HuH-7 (cell line): ENCODE measurements around the gene MEN1.

Source experiments
- DNase-seq: peaks from one replicate; pipeline ENCODE4 v3.0.0; 2011; ENCODE audit warnings: low spot score

The MEN1 gene

DNA sequence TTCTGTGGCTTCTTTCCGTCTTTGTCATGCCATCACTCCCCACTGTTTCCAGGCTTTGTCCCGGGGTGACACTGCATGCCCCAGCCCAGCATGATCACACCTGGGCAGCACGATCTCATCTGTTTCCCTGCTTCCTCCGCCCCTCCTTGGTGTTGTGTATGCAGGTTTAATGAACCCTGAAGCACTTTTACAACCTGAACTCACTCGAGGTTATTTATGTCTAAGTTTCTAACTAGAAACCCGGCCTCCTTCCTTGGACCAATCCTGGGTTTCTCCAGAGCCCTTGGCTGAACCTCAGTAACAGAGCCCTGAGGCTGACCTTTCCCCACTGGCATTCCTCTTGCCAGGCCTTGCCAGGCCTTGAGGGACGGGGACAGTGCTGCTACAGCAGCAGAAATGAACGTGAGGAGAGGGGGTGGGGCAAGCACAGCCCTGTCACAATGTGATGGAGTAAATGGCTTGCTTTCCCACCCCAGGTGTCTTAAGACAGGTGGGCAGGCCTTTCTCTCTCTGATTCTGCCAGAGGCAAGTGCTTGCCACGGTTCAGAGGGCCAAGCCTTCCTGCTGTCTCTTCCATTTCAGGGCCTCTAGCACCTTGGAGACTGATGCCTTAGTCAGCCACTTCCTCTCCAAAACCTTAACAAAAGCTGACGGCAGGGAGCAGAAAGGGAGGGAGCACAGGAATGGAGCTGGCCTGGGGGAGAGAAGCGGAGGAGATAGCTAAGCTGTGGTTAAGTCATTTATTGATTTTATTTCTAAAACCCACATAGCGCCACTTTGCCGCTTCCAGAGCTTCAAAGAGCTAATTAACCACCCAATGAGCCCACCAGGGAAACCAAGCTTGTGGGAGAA, 47.5 kb downstream of the MEN1 start:
- no peak for DNase-seq

DNA sequence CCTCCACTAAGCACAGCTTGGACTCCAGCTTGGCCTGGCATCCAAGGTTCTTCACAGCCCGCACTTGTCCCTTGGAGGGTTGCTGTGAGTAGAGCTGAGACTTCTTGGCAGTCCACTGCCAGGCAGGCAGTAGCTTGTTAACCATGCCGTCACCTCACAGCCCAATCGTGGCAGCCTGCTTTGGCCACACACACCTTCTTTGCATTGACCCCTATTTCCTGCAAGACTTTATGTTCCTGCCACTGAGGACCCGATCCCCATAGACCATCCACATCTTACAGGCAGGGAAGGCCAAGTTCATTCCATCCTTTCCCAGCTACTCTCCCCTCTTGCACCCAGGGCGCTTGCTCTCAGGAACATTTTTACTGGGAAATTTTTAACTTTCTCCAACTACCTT, 48.1 kb downstream of the MEN1 start:
- DNase-seq: no peak

DNA sequence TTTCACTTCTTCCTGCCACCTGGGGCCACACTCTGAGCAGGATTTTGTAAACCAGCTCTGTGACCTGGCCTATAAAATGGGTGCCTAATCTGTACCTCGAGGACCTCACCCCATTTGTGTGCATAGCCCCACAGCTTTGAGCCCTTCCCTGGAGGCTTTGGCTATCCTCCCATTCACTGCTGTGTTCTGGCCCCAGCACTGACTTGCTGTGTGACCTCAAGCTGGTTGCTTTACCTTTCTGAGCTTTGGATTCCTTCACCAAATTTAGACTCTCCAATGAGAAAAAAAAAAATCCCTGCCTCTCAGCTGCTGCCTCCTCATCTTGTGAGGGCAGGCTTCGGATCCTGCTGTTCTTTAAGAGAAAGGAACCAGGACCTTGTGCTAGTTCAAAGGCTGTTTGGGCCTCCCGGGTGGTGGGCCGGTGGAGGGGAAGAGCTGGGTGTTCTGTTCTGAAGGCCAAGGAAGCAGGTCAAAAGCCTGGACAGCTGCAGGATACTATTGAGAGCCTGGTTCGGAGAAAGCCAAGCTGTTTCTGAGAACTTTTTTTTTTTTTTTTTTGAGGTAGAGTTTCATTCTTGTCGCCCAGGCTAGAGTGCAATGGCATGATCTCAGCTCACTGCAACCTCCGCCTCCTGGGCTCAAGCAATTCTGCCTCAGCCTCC, 49.5 kb downstream of the MEN1 start:
- DNase-seq: no peak

DNA sequence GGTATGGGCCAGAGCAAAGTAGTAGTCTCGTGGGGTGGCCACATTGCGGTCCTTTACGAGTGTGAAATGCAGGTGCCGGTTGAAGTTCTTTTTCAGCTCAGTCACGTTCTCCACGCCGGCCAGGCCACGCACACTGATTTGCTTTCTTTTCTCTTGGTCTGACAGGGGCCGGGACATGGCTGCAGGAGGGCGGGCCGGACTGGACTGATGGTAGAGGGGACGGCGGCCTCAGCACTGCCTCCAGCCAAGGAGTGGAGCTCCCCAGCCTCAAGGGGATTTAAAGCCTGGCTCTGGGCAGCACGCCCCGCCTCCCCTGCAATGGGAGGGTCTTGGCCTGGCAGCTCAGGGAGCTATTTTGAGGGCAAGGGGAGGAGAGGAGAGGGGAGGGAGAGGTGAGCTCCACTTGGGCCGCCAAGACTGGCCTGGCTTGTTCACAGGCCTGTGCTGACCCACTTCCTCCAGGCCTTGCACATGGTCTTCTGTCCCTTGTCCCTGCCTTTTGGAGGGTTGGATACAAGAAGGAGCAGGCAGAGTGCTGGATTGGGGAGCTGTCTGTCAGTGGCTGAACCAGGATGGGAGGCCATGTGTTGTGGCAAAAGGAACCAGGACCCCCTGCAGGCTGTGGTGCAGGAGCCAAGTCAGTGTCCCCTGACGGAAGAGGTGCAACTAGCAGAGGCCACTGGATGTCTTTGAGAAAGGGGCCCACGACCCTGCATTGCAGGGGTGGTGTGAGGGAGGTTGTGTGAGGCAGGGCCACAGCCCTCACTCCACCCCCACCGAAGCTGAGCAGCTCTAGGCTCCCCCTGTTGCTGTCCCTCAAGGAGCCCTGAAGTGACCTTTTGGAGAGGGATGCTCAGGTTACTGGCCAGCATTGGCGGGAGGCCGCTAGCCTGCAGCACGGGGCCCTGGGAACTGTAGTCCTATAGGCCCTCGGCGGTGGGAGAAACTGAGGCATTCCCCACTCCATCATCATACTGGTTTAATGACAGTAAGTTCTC, 50.3 kb downstream of the MEN1 start, which contains the start of gene PYGM:
PYGM (minus strand) TSS at position 253 of the 998 bp plus-strand sequence; CDS start at position 177, 76 bp downstream.
- no peak for DNase-seq

DNA sequence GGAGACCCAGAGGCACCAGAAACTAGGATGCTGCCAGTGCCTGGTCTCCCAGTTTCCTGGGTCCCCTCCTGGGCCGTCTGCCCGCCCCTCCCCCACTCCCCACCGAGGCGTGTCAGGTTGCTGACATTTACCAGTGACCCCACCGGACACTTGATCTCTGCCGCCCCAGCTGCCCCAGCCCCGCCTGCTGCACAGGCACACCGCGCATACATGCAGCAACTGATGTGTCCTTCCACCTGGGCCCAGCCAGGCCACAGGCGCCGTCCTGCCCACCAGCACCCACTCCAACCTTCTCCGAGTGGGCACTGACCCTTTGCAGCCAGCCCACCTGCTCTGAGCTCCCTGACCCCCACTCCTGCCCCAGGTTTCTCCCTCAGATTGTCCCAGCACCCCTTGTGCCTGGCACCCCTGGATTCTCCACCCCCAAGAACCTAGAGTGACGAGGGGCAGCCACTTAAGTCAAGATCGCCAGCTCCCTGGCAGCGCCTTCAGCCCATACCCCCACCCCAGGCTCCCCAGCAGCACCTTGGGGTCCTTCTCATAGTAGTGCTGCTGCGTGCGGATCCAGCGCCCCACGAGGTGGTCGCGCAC, 51.1 kb downstream of the MEN1 start:
- no peak for DNase-seq

DNA sequence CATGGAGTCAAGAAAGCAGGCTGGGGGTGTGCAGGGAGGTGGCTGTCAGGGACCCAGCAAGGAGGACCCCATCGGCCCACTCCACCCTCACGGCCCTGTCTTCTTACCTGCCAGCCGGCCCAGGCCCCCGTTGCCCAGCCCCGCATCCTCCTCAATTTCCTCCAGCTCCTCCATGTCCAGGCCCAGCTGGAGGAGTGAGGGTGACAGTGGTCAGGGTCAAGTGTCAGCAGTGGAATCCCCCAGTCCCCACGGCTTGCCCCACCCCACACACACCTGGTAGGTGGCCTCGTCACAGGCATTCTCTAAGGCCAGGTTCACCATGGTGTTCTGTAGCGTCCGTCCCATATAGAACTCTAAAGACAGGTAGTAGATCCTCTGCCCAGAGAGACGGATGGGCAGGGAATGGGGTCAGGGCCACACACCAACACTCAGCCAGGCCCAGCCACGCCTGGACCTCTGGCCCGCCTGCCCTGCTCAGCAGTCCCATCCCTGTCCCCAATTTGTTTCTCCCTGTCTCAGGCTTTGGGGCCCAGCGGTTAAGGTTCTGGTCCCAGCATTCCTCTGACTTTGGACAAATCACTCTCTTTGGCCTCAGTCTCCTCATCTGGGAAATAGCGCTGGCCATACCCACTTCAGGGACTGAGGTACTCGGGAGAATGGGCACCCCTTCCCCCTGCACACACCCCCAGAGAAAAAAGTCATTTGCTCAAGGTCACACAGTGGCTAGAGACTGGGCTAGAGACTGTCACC, 51.8 kb downstream of the MEN1 start:
- DNase-seq: no peak

DNA sequence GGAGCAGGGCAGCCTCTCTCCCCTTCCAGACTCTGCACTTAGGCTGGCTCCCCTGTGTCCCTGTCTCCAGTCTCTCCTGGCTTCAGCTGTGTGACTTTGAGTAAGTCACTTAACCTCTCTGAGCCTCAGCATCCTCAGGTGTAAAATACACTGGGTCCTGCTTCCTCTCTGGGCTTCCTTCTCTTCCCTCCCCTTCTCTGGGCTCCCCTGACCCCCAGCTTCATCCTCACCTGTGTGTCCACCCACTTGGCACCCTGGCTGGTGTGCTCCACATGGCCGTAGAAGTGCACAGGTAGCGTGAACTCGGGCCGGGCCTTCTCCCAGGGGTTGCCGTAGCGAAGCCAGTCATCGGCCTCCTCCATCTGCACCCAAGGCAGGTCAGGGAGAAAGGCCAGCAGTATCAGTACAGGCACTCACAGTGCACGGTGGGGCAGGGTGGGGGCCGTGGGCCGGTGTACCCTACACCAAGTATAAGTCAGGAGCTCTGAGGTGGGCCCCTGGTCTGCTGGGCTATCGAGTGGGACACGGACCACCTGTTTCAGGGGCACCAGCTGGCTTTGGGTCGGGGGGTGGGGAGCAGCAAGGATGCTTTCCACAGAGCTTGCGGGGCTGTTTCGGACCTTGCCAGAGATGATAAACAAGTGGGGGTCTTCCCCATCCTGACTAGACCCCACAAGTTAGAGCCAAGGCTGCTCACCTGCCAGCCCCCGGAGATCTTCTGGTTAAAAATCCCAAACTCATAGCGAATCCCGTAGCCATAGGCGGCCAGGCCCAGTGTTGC, 52.6 kb downstream of the MEN1 start:
- no peak for DNase-seq

DNA sequence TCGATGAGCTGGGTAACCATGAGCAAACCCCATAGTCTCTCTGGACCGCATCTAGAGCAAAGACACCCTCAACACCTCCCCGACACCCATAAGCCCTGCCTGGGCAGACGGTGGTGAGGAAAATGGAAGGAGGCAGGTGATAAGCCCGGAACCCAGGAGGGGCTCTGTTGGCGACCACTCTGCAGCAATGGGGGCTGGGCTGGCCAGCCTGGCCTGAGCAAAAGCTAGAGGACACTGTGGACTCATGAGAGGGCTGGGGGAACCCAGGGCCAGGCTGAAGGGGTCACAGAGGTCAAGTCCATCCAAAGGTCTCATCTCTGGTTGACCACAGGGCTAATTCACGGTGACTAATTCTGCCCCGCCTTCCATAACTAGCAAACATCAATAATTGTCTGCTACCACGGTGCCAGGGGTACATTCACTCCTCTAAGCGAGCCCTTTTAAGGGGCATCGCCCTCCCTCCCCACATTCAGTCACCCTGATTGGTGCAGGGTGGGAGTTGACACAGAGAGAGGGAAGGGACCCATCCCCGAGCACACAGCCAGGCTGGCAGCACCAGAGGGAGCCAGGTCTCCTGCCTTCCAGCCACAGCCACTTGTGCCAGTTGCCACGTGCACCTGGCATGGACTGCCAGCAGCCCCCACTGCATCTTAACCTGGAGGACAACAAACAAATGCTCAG, 54.5 kb downstream of the MEN1 start:
- no peak for DNase-seq

DNA sequence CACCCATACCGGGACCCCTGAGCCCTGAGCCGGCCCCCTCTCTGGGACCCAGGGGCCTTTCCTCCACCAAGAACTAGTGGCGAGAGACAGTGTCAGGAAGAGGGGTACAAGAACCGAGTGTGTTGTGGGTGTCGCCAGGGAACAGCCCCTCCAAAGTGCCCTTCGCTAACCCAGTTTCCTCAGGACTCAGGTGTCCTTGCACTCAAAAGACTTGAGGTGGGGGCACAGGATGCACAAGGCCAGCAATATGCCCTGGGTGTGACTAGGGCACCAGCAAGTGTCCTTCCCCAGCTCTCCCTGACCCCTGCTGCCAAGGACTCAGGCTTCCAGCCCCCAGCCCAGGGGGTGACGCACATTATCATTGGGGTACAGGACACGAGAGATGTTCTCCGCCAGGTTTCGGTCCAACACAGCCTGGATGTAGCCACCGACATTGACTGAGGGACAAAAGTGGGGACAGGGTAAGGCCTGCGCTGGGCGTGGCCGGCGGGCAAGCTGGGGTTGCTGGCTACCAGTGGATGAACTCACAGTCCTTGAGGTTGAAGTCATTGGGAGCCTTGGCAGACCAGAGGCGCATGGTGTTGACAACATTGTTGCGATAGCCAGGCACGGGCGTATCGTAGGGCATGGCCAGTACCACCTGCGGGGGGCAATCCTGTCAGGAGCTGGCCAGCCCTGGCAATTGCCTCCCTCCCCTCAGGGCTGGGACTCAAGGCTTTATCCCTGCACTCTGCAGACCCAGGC, 55.3 kb downstream of the MEN1 start:
- DNase-seq: no peak

DNA sequence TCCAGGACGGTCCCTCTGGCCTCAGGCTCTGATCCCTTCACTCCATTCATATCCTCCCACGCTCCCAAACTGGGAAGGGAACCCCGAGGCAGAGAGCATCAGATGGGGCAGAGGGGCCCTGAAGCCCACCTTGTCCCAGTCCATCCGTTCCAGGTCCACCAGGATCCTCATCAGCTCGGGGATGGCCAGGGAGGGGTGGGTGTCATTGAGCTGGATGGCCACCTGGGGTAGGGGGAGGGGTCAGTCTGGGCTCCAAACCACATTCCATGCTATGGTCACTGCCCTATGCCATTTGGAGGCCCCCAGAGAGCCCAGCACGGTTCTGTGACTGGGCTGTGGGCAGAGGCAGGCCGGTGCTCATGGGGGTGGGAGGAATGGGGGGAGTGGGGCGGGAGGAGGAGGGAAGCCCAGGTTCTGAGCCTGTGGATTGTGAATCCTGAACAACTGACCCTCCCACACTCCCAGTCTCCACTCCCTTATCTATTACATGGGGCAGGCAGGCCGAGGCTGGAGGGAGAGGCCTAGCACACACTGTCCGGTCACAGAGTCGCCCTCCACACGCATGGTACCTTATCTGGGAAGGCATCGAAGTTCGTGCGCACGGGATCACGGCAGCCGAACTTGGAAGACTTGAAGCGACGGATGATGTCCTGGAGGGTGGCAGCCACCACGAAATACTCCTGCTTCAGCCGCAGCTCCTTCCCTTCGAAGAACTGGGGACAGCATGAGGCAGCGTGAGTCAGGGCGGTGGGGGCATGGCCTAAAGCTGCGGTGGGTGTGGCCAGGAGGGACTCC, 56.0 kb downstream of the MEN1 start:
- no peak for DNase-seq
